NCI-H446 (cell line): Measurements from ENCODE around the gene BCKDHB.
"Not testable (repeated sequence)": the region's sequence is repeated elsewhere in the genome, so short reads cannot be mapped to it uniquely, and the experiment has no call there.

Experiments used
- DNase-seq, 2 experiments: peaks; one replicate each; lab custom pipeline; 2025; lab: John Stamatoyannopoulos, UW

Gene BCKDHB

DNA sequence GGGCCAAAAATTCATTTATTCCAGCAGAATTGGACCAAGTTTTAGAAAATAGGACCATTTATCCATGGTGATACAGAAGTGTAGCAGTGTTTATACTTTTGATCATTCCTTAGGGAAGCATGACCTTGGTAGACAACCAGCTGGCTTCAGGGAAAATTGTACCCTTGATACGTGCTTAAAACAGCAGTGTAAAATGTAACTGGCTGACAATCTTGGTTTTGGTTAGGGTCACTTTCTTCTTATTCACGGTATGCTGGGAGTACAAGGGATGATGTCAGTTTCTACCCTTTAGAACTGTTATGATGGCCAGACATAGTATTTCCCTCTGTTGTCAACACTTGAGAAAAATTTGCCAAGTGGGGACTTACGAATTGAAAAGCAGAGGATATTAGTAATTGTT, 157.1 kb downstream of the BCKDHB start:
- DNase-seq, result no peak

DNA sequence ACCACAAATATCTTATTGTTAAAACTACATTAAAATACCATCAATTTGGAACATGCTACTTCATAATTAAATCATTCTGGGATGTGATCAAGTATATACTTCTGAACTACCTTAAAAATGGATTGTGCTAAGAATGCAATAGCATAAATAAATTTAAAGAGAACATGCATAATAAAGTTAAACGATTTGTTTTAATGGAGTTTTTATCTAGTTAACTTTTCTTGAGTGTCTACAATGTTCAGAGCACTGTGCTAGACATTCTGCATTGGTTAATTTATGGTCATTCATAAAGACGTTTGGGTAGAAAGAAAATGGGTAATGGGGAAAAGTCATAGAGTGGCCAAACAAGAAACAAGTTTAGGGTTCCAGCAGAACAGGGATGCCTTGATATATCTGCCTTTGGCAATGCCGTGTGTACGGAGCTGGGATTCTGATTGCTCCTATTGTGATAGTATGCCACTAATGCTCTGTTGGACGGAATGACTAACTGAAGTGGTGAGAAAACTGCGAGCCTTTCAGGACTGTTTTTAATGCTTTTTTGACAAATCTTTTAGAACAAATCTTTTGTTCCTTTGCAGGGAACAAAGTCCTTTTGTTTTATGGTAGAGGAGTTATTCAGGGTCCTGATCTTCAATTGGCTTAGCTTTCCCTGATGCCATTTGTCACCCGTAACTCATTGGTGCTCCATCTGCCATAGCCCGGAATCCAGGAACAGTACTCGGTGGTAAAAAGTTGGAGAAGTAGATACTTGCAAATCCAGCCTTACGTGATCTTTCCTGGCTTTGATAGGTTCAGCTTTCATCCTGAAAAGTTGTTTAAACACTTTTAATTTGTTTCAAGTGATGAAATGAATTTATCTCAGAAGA, 162.6 kb downstream of the BCKDHB start:
- no peak for DNase-seq

DNA sequence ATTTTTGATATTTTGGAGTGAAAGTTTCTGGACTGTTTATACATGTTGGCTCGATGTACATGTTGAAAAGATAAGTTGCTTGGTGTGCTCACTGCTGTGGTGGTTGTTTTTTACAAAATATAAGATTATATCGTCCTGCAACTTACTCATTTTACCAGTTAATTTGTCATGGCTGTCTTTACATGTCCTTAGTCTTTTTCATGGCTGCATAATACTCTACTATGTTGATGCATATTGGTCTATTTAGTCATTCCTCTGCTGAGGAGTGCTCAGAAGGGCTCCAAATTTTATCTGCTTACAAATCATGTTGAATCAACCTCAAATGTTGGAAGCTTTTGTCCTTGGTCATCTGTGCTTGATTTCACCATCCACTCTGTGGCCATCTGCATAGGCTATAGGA, 164.6 kb downstream of the BCKDHB start:
- DNase-seq, result no peak

GRCh38 chr6:80272988-80273387, 166.5 kb downstream of the BCKDHB start:
- no peak for DNase-seq

- DNase-seq, result no peak
These were observed 170.4 kb downstream of the BCKDHB start for GRCh38 chr6:80276861-80277260.

DNA sequence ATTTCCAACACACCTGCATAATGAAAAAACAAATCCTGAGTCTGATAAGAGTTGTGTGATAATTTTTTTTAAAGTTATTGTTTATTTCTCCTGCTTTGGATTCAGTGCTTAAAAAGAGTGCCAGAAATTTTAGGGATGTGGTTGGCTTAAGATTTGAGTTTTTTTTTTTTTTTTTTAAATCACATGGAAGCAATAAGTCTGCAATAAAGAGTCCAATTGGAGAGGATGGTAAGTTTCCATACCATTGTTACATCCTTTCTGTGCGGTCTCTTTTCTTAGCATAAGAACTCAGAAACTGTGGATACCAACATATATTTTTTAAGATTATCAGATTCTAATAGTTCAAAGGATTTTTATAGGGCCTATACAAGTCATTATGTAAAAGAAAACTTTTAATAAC, 171.0 kb downstream of the BCKDHB start:
- no peak for DNase-seq

- DNase-seq, result no peak
These were observed 174.0 kb downstream of the BCKDHB start for GRCh38 chr6:80280262-80281010.

DNA sequence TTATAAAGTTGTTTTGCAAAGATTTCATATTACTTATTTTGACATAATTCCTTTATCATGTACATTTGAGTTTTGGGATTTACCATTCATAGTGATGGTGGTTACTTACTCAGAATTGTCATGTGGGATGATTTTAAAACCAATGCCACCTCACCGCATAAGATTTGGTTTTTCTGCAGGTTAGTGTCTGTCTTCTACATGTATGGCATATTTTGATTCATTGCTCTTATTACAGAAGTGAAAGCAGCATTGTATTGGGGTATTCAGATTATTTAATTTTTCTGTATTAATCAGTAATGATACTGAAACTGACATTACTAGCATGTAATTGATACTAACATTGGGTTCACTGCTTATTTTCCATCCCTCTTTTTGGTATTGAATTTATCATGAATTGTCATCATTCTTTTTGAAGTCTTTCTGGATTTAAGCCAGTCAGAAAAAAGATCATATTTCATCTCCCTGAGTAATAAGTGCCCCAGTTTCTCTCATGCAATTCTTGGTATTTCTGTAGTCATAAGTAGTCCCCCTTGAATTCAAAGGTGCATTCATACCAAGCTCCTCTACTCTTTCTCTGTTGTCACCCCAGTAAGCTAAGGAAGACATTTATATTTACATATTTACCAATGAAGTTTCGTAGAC, 176.6 kb downstream of the BCKDHB start:
- no peak for DNase-seq

GRCh38 chr6:80287112-80287511, 180.6 kb downstream of the BCKDHB start:
- DNase-seq, result no peak

GRCh38 chr6:80287607-80288006, 181.1 kb downstream of the BCKDHB start:
- DNase-seq, result no peak

DNA sequence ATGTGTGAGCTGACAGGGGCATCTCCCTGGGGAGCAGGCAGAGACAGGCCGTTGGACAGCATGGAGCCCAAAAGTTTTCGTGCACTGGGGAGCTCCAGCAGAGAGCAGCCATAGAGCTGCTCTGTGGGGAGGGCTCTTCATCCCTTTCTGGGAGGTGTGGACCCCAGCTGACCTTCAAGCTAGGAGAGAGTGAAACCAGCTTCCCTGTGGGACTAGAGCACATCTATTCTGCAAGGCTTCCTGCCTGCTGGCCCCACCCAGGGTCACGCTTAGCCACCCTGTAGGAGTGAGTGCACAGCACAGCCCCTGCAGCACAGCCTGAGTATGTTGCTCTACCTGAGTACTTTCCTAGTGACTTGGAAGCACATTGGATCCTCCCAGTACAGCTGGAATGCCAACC, 183.3 kb downstream of the BCKDHB start:
- no peak for DNase-seq

DNA sequence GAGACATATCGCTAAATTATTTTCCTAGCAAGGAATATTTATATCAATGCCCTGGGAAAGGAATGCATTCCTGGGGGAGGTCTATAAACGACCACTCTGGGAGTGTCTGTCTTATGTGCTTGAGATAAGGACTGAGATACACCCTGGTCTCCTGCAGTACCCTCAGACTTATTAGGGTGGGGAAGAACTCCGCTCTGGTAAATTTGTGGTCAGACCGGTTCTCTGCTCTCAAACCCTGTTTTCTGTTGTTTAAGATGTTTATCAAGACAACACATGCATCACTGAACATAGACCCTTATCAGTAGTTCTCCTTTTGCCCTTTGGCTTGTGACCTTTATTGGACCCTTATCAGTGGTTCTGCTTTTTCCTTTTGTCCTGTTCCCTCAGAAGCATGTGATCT, 188.1 kb downstream of the BCKDHB start:
- not testable (repeated sequence) for DNase-seq

GRCh38 chr6:80302716-80303115, 196.2 kb downstream of the BCKDHB start:
- no peak for DNase-seq

DNA sequence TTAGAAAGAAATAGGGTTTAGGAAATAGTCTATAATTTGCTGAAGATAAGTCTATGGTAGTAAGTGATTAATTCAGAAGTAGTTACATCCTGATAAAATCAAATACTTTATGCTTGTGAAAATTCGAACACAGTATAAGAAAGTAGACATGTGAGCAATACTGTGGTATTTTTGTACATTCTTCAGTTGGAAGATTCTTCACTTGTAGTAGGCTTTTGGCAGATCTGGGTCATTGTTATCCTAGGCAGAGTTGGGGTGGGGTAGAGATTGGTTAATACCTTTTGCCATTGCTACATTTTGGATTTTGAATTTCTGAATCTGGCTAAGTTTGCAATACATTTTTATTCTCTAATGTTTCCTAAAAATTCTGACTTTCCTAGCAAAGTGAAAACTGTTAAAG, 197.5 kb downstream of the BCKDHB start:
- no peak for DNase-seq

GRCh38 chr6:80314531-80314930, 208.1 kb downstream of the BCKDHB start:
- no peak for DNase-seq

DNA sequence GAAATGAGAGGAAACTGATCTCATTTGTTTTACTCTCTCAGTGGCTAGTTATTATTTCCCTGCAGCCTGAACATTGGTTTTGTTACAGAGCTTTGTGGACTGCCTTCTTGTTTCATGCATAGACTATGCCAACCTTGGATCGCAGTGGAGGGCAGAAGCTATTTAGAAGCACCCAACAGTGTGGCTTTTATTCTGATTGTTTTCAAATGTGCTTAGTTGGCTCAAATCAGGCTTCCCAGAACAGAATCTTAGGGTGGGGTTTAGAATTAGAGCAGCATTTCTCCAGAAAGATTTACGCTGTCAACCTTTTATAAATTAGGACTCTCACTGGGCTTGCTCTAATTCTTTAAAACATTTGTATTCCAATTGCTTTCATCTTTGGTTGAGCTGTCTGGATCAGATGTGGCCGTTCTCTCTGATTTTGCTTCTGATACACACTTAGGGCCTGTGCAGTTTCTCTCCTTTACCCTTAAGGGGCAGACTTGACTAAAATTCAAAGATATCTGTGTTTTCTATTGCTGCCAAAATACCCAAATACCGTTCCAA, 210.3 kb downstream of the BCKDHB start:
- peak in 1 of 2 experiments; percentile 6 for DNase-seq

GRCh38 chr6:80319196-80319595, 212.7 kb downstream of the BCKDHB start:
- DNase-seq, result no peak

DNA sequence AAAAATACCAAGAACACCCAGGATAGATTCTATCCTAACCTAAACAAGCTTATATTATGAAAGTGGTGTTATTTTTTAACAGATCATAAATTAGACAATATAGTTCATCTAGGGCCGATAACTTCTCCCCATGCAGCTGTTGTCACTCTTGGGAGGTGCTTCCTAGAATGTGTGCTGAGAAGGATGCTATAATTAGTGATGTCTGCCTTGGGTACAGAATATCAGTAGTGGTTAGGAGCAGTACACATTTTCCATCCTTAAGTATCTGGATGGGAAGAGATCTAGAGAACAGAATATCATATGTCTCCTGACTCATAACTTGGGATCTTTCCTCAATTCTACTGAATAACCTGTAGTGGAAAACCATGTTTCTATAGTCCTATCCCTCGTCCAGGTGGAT, 214.5 kb downstream of the BCKDHB start:
- no peak for DNase-seq

GRCh38 chr6:80325742-80326141, 219.3 kb downstream of the BCKDHB start:
- DNase-seq, result no peak

DNA sequence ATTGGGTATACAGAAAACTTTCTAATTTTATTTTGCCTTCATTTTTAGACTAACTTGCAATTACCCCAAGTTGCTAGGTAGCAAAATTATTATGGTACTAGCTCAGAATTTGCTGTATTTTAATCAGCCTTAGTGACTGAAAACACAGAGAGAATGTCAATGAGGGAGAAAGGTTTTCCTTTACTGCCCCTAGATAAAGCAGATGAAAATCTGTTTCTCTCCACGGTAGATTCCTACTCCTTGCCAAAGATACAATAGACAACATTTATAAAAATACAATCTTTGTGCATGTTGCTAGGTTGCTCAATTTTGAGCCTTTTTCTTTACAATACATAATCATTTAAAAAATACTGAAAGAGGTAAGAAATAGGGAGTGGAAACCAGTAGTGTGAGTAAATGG, 222.2 kb downstream of the BCKDHB start:
- DNase-seq, result no peak

GRCh38 chr6:80329496-80329895, 223.0 kb downstream of the BCKDHB start:
- no peak for DNase-seq

DNA sequence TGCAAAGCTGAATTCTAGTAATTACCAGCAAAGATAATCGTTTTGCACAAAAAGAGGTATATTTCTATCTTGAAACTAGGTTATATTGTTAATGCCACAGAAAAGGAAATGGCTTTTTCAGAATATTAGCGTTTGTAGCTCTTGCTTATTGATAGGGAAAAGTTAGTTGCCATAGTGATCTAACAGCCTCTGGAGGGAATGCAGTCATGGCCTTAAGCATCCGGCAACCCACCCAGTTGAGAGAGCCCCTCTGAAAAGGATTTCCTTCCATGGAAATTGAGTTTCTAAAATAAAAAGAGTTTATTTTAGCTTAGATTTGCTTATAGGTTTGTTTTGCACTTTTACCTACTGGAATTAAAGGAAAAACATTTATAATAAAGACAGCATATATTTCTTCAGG, 224.5 kb downstream of the BCKDHB start:
- no peak for DNase-seq

- no peak for DNase-seq
These were observed 225.1 kb downstream of the BCKDHB start for GRCh38 chr6:80331522-80331921.
